HEK293T (cell line): ENCODE measurements around the gene CSTPP1.

Experiments
- BHLHE40 ChIP-seq: fragments of 450-650 bp; IDR thresholded peaks from 2 replicates; pipeline ENCODE4 v1.6.1; 2016; ENCODE audit warnings: mild to moderate bottlenecking, moderate library complexity, borderline replicate concordance
- FOXM1 ChIP-seq: fragments of 450-650 bp; IDR thresholded peaks from 2 replicates; pipeline ENCODE4 v1.6.1; 2017; ENCODE audit warnings: mild to moderate bottlenecking, borderline replicate concordance
- LEF1 ChIP-seq: fragments of 450-650 bp; IDR thresholded peaks from 2 replicates; pipeline ENCODE4 v1.6.1; 2017; ENCODE audit warnings: mild to moderate bottlenecking, borderline replicate concordance
- TARDBP ChIP-seq: fragments of 450-650 bp; IDR thresholded peaks from 2 replicates; pipeline ENCODE4 v1.6.1; 2016

DNA sequence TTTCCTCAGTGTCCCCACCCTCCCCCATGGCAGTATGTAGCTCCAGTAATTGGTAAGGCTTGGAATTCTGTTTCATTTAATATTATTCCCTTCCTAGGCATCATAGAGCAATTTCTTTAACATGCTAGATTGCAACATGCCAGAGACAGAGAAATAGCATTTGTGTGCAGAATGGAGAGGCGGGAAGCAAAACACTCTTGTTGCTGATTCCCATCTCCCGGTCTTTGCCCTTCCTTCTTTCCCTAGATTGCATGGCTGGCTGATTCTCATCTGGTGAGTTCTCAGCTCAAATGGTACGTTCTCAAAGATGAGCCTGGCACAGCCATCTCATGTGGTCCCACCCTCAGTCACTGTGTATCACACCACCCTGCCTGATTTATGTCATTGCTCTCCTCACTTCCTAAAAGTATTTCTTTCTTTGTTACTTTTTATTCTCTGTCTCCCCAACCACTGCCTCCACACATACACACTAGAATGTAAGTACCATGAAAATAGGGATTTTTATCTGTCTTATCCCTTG is 173.2 kb downstream of the CSTPP1 start:
- TF ChIP-seq FOXM1 (no peak), BHLHE40 (no peak), TARDBP (no peak), LEF1 (no peak)
